ENCODE data around the gene CBX7.

CBX7 gene

GRCh38 chr22:39146256-39147101, 6.0 kb downstream of the CBX7 start:
- TF ChIP-seq CTCF (conservative IDR thresholded peaks at IDR 0.05; ENCODE audit: low read depth, low read length), result no peak
- H3K4me3 ChIP-seq (ENCODE audit: low read depth, low read length), result no peak overlapping the region
- no peak for DNase-seq (ENCODE audit: low read depth)

GRCh38 chr22:39144101-39144767, 8.2 kb downstream of the CBX7 start:
- DNase-seq (ENCODE audit: low read depth), result peak; percentile 65
- TF ChIP-seq CTCF (conservative IDR thresholded peaks at IDR 0.05; ENCODE audit: low read depth, low read length), result no peak
- H3K4me3 ChIP-seq (ENCODE audit: low read depth, low read length), result peak overlapping the region; percentile 72

- no peak for DNase-seq (ENCODE audit: low read depth)
- no peak overlapping the region for H3K4me3 ChIP-seq (ENCODE audit: low read depth, low read length)
- no peak for TF ChIP-seq CTCF (conservative IDR thresholded peaks at IDR 0.05; ENCODE audit: low read depth, low read length)
Observed at GRCh38 chr22:39142088-39142680, 10.3 kb downstream of the CBX7 start.

- TF ChIP-seq CTCF (conservative IDR thresholded peaks at IDR 0.05; ENCODE audit: low read depth, low read length), result no peak
Observed at GRCh38 chr22:39139933-39140332, 12.5 kb downstream of the CBX7 start.

GRCh38 chr22:39138357-39138997, 14.0 kb downstream of the CBX7 start:
- no peak for DNase-seq (ENCODE audit: low read depth)
- TF ChIP-seq CTCF (conservative IDR thresholded peaks at IDR 0.05; ENCODE audit: low read depth, low read length), result no peak
- no peak overlapping the region for H3K4me3 ChIP-seq (ENCODE audit: low read depth, low read length)

More at GRCh38 chr22:39139933-39140332, 12.5 kb downstream of the CBX7 start:
- DNase-seq (ENCODE audit: low read depth), result no peak
- H3K4me3 ChIP-seq (ENCODE audit: low read depth, low read length), result no peak overlapping the region

GRCh38 chr22:39136317-39136716, 16.2 kb downstream of the CBX7 start:
- TF ChIP-seq CTCF (conservative IDR thresholded peaks at IDR 0.05; ENCODE audit: low read depth, low read length), result no peak
- no peak overlapping the region for H3K4me3 ChIP-seq (ENCODE audit: low read depth, low read length)
- DNase-seq (ENCODE audit: low read depth), result no peak
